B cell (primary cell): ENCODE measurements around the gene ZNF773.

ENCODE experiments used
- EZH2 ChIP-seq: IDR thresholded peaks from 2 replicates; pipeline ENCODE4 v1.6.1; 2012; ENCODE audit warnings: borderline replicate concordance, low read depth, mild to moderate bottlenecking, moderate library complexity, low read length; ENCODE audit not compliant: insufficient read depth, poor library complexity, severe bottlenecking
- TF ChIP-seq, protein P1 (sequence below): fragments of 200-600 bp; IDR thresholded peaks from one replicate; pipeline ENCODE4 v1.8.0; 2022; ENCODE audit warnings: antibody characterized with exemption, mild to moderate bottlenecking

DNA sequence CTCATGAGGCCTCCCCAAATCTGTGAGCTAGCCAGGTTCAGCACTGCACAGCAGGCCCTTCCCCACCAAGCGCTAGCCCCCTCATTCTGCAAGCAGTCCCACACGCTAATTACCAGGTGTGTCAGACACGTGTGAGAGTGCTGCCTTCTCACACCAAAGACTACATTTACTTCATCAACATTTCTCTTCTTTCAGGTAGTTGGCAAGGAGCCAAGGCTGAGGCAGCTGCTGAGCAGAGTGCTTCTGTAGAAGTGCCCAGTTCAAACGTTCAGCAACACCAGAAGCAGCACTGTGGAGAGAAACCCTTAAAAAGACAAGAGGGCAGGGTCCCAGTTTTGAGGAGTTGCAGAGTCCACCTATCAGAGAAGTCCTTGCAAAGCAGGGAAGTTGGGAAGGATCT lies 6.4 kb downstream of the ZNF773 start:
- TF ChIP-seq, protein P1, sequence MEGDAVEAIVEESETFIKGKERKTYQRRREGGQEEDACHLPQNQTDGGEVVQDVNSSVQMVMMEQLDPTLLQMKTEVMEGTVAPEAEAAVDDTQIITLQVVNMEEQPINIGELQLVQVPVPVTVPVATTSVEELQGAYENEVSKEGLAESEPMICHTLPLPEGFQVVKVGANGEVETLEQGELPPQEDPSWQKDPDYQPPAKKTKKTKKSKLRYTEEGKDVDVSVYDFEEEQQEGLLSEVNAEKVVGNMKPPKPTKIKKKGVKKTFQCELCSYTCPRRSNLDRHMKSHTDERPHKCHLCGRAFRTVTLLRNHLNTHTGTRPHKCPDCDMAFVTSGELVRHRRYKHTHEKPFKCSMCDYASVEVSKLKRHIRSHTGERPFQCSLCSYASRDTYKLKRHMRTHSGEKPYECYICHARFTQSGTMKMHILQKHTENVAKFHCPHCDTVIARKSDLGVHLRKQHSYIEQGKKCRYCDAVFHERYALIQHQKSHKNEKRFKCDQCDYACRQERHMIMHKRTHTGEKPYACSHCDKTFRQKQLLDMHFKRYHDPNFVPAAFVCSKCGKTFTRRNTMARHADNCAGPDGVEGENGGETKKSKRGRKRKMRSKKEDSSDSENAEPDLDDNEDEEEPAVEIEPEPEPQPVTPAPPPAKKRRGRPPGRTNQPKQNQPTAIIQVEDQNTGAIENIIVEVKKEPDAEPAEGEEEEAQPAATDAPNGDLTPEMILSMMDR: no peak
- no peak for TF ChIP-seq EZH2
